ENCODE results near the gene SNIP1.
"Not testable (repeated sequence)": the region's sequence is repeated elsewhere in the genome, so short reads cannot be mapped to it uniquely, and the experiment has no call there.

The SNIP1 gene

GRCh38 chr1:37517569-37517968 is 36.5 kb downstream of the SNIP1 start:
- peaks cover under 1% of the 10 kb centered on the region for H3K36me3 ChIP-seq (ENCODE audit: control insufficient read depth, insufficient read depth, low read length)
- no peaks in the 10 kb centered on the region for H3K27me3 ChIP-seq (ENCODE audit: control insufficient read depth, insufficient read depth, low read length)
- H3K4me1 ChIP-seq (ENCODE audit: control insufficient read depth, insufficient read depth, low read length): no peaks in the 10 kb centered on the region
- no peak overlapping the region for H3K9ac ChIP-seq (ENCODE audit: low read length)
- H3K4me3 ChIP-seq (ENCODE audit: low read length): no peak overlapping the region
- no peak overlapping the region for H3K27ac ChIP-seq (ENCODE audit: low read depth, low read length)

GRCh38 chr1:37515185-37516034 is 38.7 kb downstream of the SNIP1 start:
- Histone ChIP-seq H3K27me3 (ENCODE audit: control insufficient read depth, insufficient read depth, low read length) (no peaks in the 10 kb centered on the region), H3K9ac (ENCODE audit: low read length) (peak overlapping the region; percentile 76), H3K27ac (ENCODE audit: low read depth, low read length) (peak overlapping the region; percentile 92), H3K4me3 (ENCODE audit: low read length) (peak overlapping the region; percentile 92), H3K4me1 (ENCODE audit: control insufficient read depth, insufficient read depth, low read length) (no peaks in the 10 kb centered on the region), H3K36me3 (ENCODE audit: control insufficient read depth, insufficient read depth, low read length) (peaks cover 3% of the 10 kb centered on the region)

- H3K27ac ChIP-seq (ENCODE audit: low read depth, low read length): peak within 1 kb of the TSS; percentile 92
- peak within 1 kb of the TSS; percentile 92 for H3K4me3 ChIP-seq (ENCODE audit: low read length)
- peaks cover 3% of the 10 kb centered on the region for H3K36me3 ChIP-seq (ENCODE audit: control insufficient read depth, insufficient read depth, low read length)
- peak within 1 kb of the TSS; percentile 76 for H3K9ac ChIP-seq (ENCODE audit: low read length)
- no peaks in the 10 kb centered on the region for H3K27me3 ChIP-seq (ENCODE audit: control insufficient read depth, insufficient read depth, low read length)
- no peaks in the 10 kb centered on the region for H3K4me1 ChIP-seq (ENCODE audit: control insufficient read depth, insufficient read depth, low read length)
These were observed 39.5 kb downstream of the SNIP1 start, which contains the start of gene MEAF6 for GRCh38 chr1:37514350-37515184. Gene MEAF6 (minus strand): TSS chr1:37514766. CDS start chr1:37514746, 20 bp downstream.

DNA sequence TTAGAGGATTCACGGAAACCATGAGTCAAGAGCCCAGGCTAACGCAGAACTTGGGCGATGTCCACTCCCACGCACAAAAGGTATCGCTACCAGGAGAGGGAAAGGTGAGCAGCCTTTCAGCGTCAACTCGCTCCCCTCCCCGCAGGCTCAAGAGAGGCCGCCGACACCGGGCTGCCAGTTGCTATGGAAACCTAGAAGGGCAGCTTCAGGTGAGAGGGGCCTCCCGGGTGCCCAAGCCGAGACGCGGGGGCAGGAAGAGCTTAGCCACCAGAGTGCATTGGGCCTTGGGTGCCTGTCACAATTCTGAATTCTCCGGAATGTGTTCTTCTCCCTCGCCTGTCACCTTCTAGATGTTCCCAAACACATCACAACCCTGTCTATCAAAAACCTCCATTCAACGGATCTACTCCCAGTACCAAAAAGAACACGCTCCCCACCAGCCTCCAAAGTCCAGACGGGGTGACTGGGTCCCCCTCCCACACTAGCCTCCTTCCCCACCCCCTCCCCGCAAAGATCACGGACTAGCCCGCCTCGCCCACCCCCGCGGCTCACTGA is 40.2 kb downstream of the SNIP1 start:
- peak overlapping the region; percentile 92 for H3K27ac ChIP-seq (ENCODE audit: low read depth, low read length)
- no peaks in the 10 kb centered on the region for H3K4me1 ChIP-seq (ENCODE audit: control insufficient read depth, insufficient read depth, low read length)
- peak overlapping the region; percentile 63 for H3K4me3 ChIP-seq (ENCODE audit: low read length)
- H3K9ac ChIP-seq (ENCODE audit: low read length): no peak overlapping the region
- H3K27me3 ChIP-seq (ENCODE audit: control insufficient read depth, insufficient read depth, low read length): no peaks in the 10 kb centered on the region
- H3K36me3 ChIP-seq (ENCODE audit: control insufficient read depth, insufficient read depth, low read length): peaks cover 3% of the 10 kb centered on the region

- Histone ChIP-seq H3K9ac (ENCODE audit: low read length) (no peak overlapping the region), H3K27me3 (ENCODE audit: control insufficient read depth, insufficient read depth, low read length) (no peaks in the 10 kb centered on the region), H3K27ac (ENCODE audit: low read depth, low read length) (no peak overlapping the region), H3K4me3 (ENCODE audit: low read length) (no peak overlapping the region), H3K36me3 (ENCODE audit: control insufficient read depth, insufficient read depth, low read length) (peaks cover 6% of the 10 kb centered on the region), H3K4me1 (ENCODE audit: control insufficient read depth, insufficient read depth, low read length) (no peaks in the 10 kb centered on the region)
These were observed 44.9 kb downstream of the SNIP1 start for GRCh38 chr1:37509181-37509580.

- H3K27me3 ChIP-seq (ENCODE audit: control insufficient read depth, insufficient read depth, low read length): no peaks in the 10 kb centered on the region
- no peak overlapping the region for H3K9ac ChIP-seq (ENCODE audit: low read length)
- H3K4me1 ChIP-seq (ENCODE audit: control insufficient read depth, insufficient read depth, low read length): no peaks in the 10 kb centered on the region
- no peak overlapping the region for H3K4me3 ChIP-seq (ENCODE audit: low read length)
- H3K27ac ChIP-seq (ENCODE audit: low read depth, low read length): no peak overlapping the region
- H3K36me3 ChIP-seq (ENCODE audit: control insufficient read depth, insufficient read depth, low read length): peaks cover 7% of the 10 kb centered on the region
These were observed 47.4 kb downstream of the SNIP1 start for GRCh38 chr1:37506740-37507139.

DNA sequence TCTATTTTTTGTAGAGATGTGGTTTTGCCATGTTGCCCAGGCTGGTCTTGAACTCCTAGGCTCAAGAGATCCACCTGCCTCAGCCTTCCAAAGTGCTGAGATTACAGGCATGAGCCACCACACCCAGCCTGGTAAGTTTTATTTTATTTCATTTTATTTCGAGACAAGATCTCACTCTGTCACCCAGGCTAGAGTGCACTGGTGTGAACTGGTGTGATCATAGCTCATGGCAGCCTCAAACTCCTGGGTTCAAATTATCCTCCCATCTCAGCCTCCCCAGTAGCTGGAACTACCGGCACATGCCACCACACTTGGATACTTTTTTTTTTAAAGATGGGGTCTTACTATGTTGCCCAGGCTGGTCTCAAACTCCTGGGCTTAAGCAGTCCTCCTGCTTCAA is 51.3 kb downstream of the SNIP1 start:
- H3K27ac ChIP-seq (ENCODE audit: low read depth, low read length); H3K4me1 ChIP-seq (ENCODE audit: control insufficient read depth, insufficient read depth, low read length); H3K27me3 ChIP-seq (ENCODE audit: control insufficient read depth, insufficient read depth, low read length); H3K9ac ChIP-seq (ENCODE audit: low read length); H3K4me3 ChIP-seq (ENCODE audit: low read length); H3K36me3 ChIP-seq (ENCODE audit: control insufficient read depth, insufficient read depth, low read length): not testable (repeated sequence)

- Histone ChIP-seq H3K36me3 (ENCODE audit: control insufficient read depth, insufficient read depth, low read length) (peaks cover 9% of the 10 kb centered on the region), H3K4me3 (ENCODE audit: low read length) (no peak overlapping the region), H3K9ac (ENCODE audit: low read length) (no peak overlapping the region), H3K27ac (ENCODE audit: low read depth, low read length) (no peak overlapping the region), H3K27me3 (ENCODE audit: control insufficient read depth, insufficient read depth, low read length) (no peaks in the 10 kb centered on the region), H3K4me1 (ENCODE audit: control insufficient read depth, insufficient read depth, low read length) (peaks cover 4% of the 10 kb centered on the region)
These were observed 52.0 kb downstream of the SNIP1 start for GRCh38 chr1:37502104-37502503.

GRCh38 chr1:37501661-37502060 is 52.4 kb downstream of the SNIP1 start:
- Histone ChIP-seq H3K4me3 (ENCODE audit: low read length) (no peak overlapping the region), H3K4me1 (ENCODE audit: control insufficient read depth, insufficient read depth, low read length) (peaks cover 4% of the 10 kb centered on the region), H3K27me3 (ENCODE audit: control insufficient read depth, insufficient read depth, low read length) (no peaks in the 10 kb centered on the region), H3K27ac (ENCODE audit: low read depth, low read length) (no peak overlapping the region), H3K9ac (ENCODE audit: low read length) (no peak overlapping the region), H3K36me3 (ENCODE audit: control insufficient read depth, insufficient read depth, low read length) (peaks cover 9% of the 10 kb centered on the region)

DNA sequence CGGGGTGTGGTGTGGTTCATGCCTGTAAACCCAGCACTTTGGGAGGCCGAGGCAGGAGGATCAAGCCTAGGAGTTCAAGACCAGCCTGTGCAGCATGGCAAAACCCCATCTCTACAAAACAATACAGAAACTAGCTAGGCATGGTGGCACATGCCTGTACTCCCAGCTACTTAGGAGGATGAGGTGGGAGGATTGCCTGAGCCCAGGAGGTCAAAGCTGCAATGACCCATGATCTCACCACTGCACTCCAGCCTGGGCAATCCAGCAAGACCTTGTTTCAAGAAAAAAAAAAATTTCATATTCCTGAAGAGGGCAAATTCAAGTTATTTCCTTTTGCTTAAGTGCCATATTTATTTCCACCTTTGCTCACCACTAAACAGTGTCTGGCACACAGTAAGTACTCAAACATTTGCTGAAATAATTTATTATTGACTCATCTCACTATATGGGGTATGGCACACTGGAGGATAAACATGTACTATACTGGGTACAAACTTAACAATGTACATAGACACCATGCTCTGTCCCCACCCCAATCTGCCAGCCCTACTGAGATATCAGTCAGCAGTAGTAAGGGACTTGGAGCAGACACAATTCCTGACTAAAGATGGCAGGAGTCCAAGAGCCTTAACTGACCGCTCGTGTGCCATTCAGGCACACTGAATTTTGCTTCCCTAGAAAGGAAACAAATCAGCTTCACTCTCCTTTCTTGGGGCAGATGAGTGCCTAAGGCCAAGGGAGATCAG is 55.0 kb downstream of the SNIP1 start:
- Histone ChIP-seq H3K9ac (ENCODE audit: low read length) (no peak overlapping the region), H3K27me3 (ENCODE audit: control insufficient read depth, insufficient read depth, low read length) (no peaks in the 10 kb centered on the region), H3K4me1 (ENCODE audit: control insufficient read depth, insufficient read depth, low read length) (peaks cover 4% of the 10 kb centered on the region), H3K36me3 (ENCODE audit: control insufficient read depth, insufficient read depth, low read length) (peaks cover 9% of the 10 kb centered on the region), H3K4me3 (ENCODE audit: low read length) (no peak overlapping the region), H3K27ac (ENCODE audit: low read depth, low read length) (peak overlapping the region; percentile 68)

DNA sequence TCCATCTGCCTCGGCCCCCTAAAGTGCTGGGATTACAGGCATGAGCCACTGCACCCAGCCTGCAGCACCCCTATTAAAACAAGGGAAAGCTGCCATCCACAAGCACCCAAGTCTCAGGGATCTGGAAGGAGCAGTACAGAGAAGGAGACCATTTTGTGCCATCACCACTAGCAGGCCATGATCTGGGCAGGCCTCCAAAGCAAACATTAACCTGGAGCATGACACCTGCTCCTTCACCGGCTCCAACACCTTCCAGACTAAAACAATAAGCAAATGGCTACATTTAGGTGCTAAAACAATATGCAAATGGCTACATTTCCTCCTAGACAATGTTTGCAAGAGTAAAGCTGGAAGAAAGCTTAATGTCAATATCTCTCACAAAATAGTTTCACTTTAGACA is 56.3 kb downstream of the SNIP1 start:
- Histone ChIP-seq H3K4me3 (ENCODE audit: low read length) (no peak overlapping the region), H3K9ac (ENCODE audit: low read length) (no peak overlapping the region), H3K27ac (ENCODE audit: low read depth, low read length) (no peak overlapping the region), H3K4me1 (ENCODE audit: control insufficient read depth, insufficient read depth, low read length) (peaks cover 4% of the 10 kb centered on the region), H3K27me3 (ENCODE audit: control insufficient read depth, insufficient read depth, low read length) (no peaks in the 10 kb centered on the region), H3K36me3 (ENCODE audit: control insufficient read depth, insufficient read depth, low read length) (peaks cover 12% of the 10 kb centered on the region)

DNA sequence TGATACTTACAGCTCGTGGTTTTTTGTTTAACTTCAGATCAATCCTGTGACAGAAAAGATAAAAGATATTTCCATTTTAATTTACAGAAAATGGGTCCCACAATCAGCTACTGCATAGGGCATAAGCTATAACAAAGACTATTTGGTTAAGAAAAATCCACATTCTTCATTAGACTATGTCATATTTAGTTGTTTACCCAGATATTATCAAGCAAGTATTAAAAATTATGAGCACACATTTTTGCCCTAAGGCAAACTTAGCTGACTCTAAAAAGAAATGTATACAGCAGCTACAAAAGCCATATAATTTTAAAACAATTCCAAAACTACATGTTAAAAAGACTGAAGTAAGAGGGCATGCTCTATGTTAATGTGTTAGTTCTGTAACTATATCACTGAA is 58.2 kb downstream of the SNIP1 start:
- Histone ChIP-seq H3K9ac (ENCODE audit: low read length) (no peak overlapping the region), H3K36me3 (ENCODE audit: control insufficient read depth, insufficient read depth, low read length) (peaks cover 16% of the 10 kb centered on the region), H3K4me3 (ENCODE audit: low read length) (no peak overlapping the region), H3K27me3 (ENCODE audit: control insufficient read depth, insufficient read depth, low read length) (no peaks in the 10 kb centered on the region), H3K27ac (ENCODE audit: low read depth, low read length) (no peak overlapping the region), H3K4me1 (ENCODE audit: control insufficient read depth, insufficient read depth, low read length) (peaks cover 4% of the 10 kb centered on the region)
